ENCODE measurements around the gene MDM4.
"Not testable (repeated sequence)": the region's sequence is repeated elsewhere in the genome, so short reads cannot be mapped to it uniquely, and the experiment has no call there.

The MDM4 gene

GRCh38 chr1:204513117-204513716 lies 3.0 kb upstream of the MDM4 start:
- no peak for DNase-seq (ENCODE audit: low read depth in 2 of 3, low spot score in 1 of 3)

GRCh38 chr1:204514828-204515227 lies 1.4 kb upstream of the MDM4 start:
- DNase-seq (ENCODE audit: low read depth in 2 of 3, low spot score in 1 of 3): no peak

GRCh38 chr1:204517382-204517781 lies 1.2 kb downstream of the MDM4 start:
- DNase-seq (ENCODE audit: low read depth in 2 of 3, low spot score in 1 of 3): not testable (repeated sequence)

- DNase-seq (ENCODE audit: low read depth in 2 of 3, low spot score in 1 of 3): no peak
Observed at GRCh38 chr1:204520834-204521709, 4.9 kb downstream of the MDM4 start.

- not testable (repeated sequence) for DNase-seq (ENCODE audit: low read depth in 2 of 3, low spot score in 1 of 3)
Observed at GRCh38 chr1:204521941-204522521, 5.8 kb downstream of the MDM4 start.

- DNase-seq (ENCODE audit: low read depth in 2 of 3, low spot score in 1 of 3): no peak
Observed at GRCh38 chr1:204523605-204524215, 7.5 kb downstream of the MDM4 start.

GRCh38 chr1:204524986-204525385 lies 8.8 kb downstream of the MDM4 start:
- DNase-seq (ENCODE audit: low read depth in 2 of 3, low spot score in 1 of 3): no peak

GRCh38 chr1:204528241-204528640 lies 12.0 kb downstream of the MDM4 start:
- DNase-seq (ENCODE audit: low read depth in 2 of 3, low spot score in 1 of 3): no peak

- no peak for DNase-seq (ENCODE audit: low read depth in 2 of 3, low spot score in 1 of 3)
Observed at GRCh38 chr1:204528677-204529076, 12.5 kb downstream of the MDM4 start.

- DNase-seq (ENCODE audit: low read depth in 2 of 3, low spot score in 1 of 3): no peak
Observed at GRCh38 chr1:204529371-204529895, 13.2 kb downstream of the MDM4 start.

GRCh38 chr1:204530932-204531331 lies 14.7 kb downstream of the MDM4 start:
- DNase-seq (ENCODE audit: low read depth in 2 of 3, low spot score in 1 of 3): no peak

GRCh38 chr1:204532832-204533231 lies 16.6 kb downstream of the MDM4 start:
- DNase-seq (ENCODE audit: low read depth in 2 of 3, low spot score in 1 of 3): no peak

GRCh38 chr1:204541626-204542025 lies 25.4 kb downstream of the MDM4 start:
- DNase-seq (ENCODE audit: low read depth in 2 of 3, low spot score in 1 of 3): no peak

GRCh38 chr1:204544321-204544720 lies 28.1 kb downstream of the MDM4 start:
- no peak for DNase-seq (ENCODE audit: low read depth in 2 of 3, low spot score in 1 of 3)

- DNase-seq (ENCODE audit: low read depth in 2 of 3, low spot score in 1 of 3): no peak
Observed at GRCh38 chr1:204545202-204545601, 29.0 kb downstream of the MDM4 start.

GRCh38 chr1:204545881-204546280 lies 29.7 kb downstream of the MDM4 start:
- DNase-seq (ENCODE audit: low read depth in 2 of 3, low spot score in 1 of 3): no peak

- no peak for DNase-seq (ENCODE audit: low read depth in 2 of 3, low spot score in 1 of 3)
Observed at GRCh38 chr1:204548265-204548664, 32.1 kb downstream of the MDM4 start.

- no peak for DNase-seq (ENCODE audit: low read depth in 2 of 3, low spot score in 1 of 3)
Observed at GRCh38 chr1:204549313-204549712, 33.1 kb downstream of the MDM4 start.

- DNase-seq (ENCODE audit: low read depth in 2 of 3, low spot score in 1 of 3): no peak
Observed at GRCh38 chr1:204550926-204551325, 34.7 kb downstream of the MDM4 start.

GRCh38 chr1:204556458-204557052 lies 40.3 kb downstream of the MDM4 start:
- no peak for DNase-seq (ENCODE audit: low read depth in 2 of 3, low spot score in 1 of 3)

- no peak for DNase-seq (ENCODE audit: low read depth in 2 of 3, low spot score in 1 of 3)
Observed at GRCh38 chr1:204558467-204558866, 42.3 kb downstream of the MDM4 start.
